Prostate gland (tissue), 2 donors: ENCODE results near the gene SEMA4G.

Experiments
- POLR2AphosphoS5 ChIP-seq: sonication (generic); formaldehyde crosslinking; IDR thresholded peaks from one replicate; pipeline ENCODE4 v1.6.1; 2017; ENCODE audit warnings: antibody characterized with exemption
- TF ChIP-seq, protein P1 (sequence below), 4 experiments: fragments of 200-600 bp in 2 of 4; fragments of 450-650 bp in 2 of 4; sonication (generic) in 2 of 4; IDR thresholded peaks; 1 replicate in 3 of 4; 2 replicates in 1 of 4; pipeline ENCODE4 v1.5.1; 2016 to 2019; ENCODE audit warnings: antibody characterized with exemption in 4 of 4, mild to moderate bottlenecking in 2 of 4, moderate library complexity in 2 of 4

DNA sequence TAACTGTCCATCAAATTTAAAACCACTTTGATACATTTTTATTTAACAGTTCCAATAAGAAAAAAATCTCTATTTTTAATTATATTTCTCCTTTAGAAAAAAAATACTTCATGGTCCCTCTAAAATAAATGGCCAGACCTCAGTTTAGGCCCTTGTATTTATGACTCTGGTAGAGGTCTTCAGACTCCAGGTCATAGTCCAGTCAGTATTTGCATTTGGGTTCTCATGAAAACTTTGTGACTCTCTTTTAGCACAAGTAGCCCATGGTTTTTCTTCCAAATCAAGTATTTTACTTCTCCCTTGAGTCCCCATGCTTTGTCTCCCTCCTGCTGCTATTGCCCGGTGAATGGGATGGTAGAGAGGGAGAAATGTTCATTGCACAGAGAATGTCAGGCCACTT is 5.5 kb upstream of the SEMA4G start:
- TF ChIP-seq, protein P1, sequence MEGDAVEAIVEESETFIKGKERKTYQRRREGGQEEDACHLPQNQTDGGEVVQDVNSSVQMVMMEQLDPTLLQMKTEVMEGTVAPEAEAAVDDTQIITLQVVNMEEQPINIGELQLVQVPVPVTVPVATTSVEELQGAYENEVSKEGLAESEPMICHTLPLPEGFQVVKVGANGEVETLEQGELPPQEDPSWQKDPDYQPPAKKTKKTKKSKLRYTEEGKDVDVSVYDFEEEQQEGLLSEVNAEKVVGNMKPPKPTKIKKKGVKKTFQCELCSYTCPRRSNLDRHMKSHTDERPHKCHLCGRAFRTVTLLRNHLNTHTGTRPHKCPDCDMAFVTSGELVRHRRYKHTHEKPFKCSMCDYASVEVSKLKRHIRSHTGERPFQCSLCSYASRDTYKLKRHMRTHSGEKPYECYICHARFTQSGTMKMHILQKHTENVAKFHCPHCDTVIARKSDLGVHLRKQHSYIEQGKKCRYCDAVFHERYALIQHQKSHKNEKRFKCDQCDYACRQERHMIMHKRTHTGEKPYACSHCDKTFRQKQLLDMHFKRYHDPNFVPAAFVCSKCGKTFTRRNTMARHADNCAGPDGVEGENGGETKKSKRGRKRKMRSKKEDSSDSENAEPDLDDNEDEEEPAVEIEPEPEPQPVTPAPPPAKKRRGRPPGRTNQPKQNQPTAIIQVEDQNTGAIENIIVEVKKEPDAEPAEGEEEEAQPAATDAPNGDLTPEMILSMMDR (IDR thresholded peaks at IDR 0.05) = no peak
- no peak for TF ChIP-seq POLR2AphosphoS5
